ENCODE data around the gene ZNF143.

- TF ChIP-seq POLR2A (IDR thresholded peaks at IDR 0.05), result no peak
- no peak for TF ChIP-seq CTCF (IDR thresholded peaks at IDR 0.05 in 8 of 11, conservative IDR thresholded peaks at IDR 0.05 in 3 of 11)
- no peak for TF ChIP-seq POLR2AphosphoS5 (IDR thresholded peaks at IDR 0.05)
These were observed 89.4 kb downstream of the ZNF143 start for GRCh38 chr11:9550191-9550628.
